Measurements from ENCODE around the gene C5orf22.
A peak's percentile ranks its signal among the peaks of the same experiment; 100 is the strongest.
"Not testable (repeated sequence)": the region's sequence is repeated elsewhere in the genome, so short reads cannot be mapped to it uniquely, and the experiment has no call there.

The C5orf22 gene

DNA sequence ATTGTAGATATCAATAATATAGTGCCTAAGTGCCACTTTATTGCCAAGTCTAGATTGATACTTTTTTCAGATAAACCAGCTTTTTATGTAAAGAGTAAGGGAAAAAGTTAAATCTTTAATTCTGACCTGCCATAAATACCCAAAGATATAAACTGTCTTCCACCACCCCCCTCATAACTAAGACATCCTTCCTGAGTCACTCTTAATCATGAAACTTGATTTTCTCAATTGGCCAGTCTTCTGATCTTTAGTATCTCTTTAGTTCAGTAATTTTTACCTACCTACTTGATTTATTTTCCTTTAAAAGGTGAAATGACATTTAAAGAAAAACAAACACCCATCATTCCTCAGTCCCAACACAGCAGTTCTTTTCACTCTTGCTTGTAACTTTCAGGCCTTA, 21.8 kb downstream of the C5orf22 start:
- in situ Hi-C loops (cut with HindIII; ENCODE audit: low pct_ligation_motif_present, low sequenced_read_pairs) = no loop called here
- H3K4me3 ChIP-seq (ENCODE audit: low read depth, low read length) = no peak overlapping the region
- TF ChIP-seq, protein P1, sequence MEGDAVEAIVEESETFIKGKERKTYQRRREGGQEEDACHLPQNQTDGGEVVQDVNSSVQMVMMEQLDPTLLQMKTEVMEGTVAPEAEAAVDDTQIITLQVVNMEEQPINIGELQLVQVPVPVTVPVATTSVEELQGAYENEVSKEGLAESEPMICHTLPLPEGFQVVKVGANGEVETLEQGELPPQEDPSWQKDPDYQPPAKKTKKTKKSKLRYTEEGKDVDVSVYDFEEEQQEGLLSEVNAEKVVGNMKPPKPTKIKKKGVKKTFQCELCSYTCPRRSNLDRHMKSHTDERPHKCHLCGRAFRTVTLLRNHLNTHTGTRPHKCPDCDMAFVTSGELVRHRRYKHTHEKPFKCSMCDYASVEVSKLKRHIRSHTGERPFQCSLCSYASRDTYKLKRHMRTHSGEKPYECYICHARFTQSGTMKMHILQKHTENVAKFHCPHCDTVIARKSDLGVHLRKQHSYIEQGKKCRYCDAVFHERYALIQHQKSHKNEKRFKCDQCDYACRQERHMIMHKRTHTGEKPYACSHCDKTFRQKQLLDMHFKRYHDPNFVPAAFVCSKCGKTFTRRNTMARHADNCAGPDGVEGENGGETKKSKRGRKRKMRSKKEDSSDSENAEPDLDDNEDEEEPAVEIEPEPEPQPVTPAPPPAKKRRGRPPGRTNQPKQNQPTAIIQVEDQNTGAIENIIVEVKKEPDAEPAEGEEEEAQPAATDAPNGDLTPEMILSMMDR (IDR thresholded peaks at IDR 0.05; ENCODE audit: low read depth, low read length, missing control alignments) = no peak
- DNase-seq = no peak
- H3K27me3 ChIP-seq (replicated peaks) = no peaks in the 10 kb centered on the region
- peaks cover 23% of the 10 kb centered on the region for H3K36me3 ChIP-seq (replicated peaks)
- H3K27ac ChIP-seq = peak overlapping the region; percentile 48

DNA sequence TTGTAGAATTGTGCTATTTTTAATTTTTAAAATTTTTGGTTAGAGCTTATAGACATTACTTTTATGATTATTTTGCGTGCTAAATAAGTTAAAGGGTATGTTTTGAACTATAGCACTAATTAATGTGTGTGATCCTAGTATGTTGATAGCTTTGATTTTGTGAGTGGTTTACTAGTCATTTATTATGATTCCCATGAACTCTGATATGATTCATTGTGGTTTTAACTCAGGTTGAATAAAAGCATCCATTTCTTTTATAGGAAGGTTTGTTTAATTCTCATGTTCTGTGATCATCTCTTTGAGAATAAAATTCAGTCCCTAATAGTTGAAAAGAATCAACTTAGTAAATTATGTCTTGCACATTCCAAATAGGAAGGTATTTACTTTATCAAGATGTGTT, 22.5 kb downstream of the C5orf22 start:
- DNase-seq = no peak
- Histone ChIP-seq H3K36me3 (replicated peaks) (peaks cover 20% of the 10 kb centered on the region), H3K27ac (peak overlapping the region; percentile 48), H3K27me3 (replicated peaks) (no peaks in the 10 kb centered on the region), H3K4me3 (ENCODE audit: low read depth, low read length) (no peak overlapping the region)
- in situ Hi-C loops (cut with HindIII; ENCODE audit: low pct_ligation_motif_present, low sequenced_read_pairs) = no loop called here
- TF ChIP-seq, protein P1 (IDR thresholded peaks at IDR 0.05; ENCODE audit: low read depth, low read length, missing control alignments) = no peak

DNA sequence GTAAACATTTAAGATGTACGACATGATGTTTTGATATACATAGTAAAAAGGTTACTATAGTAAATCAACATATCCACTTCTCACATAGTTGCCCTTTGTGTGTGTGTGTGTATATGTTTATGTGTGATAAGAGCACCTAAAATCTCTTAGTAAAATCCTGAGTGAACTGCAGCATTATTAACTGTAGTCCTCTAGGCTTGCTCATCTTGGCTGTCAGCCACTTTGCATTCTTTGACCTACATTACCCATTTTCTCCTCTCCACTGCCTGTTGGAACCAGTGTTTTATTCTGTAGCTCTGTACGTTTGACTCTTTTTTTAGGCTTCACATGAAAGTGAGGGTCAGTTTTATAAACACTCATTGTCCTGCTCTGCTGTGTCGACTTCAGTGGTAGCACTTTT, 24.4 kb downstream of the C5orf22 start:
- Histone ChIP-seq H3K36me3 (replicated peaks) (peaks cover 16% of the 10 kb centered on the region), H3K27me3 (replicated peaks) (no peaks in the 10 kb centered on the region), H3K27ac (no peak overlapping the region), H3K4me3 (ENCODE audit: low read depth, low read length) (no peak overlapping the region)
- TF ChIP-seq, protein P1 (IDR thresholded peaks at IDR 0.05; ENCODE audit: low read depth, low read length, missing control alignments) = no peak
- no peak for DNase-seq
- in situ Hi-C loops (cut with HindIII; ENCODE audit: low pct_ligation_motif_present, low sequenced_read_pairs) = no loop called here

DNA sequence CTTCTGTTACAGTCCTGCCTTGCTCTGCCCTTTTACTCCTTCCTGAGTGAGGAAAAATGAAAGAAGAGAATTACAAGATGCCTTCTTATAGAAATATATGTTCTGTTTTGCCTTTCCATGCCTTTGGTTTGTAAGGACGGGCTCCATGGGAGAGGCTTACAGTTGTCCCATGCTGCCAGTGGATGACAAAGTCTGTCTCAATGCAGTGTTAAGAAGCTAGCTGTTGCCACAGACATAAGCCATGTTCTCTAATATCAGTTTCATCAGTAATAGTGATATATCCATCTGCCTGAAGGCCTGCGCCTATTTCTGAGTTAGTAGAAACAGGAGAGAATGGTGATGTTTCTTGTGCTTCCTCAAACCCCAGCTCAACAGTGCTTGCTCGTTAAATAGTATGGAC, 27.8 kb downstream of the C5orf22 start:
- Histone ChIP-seq H3K27me3 (replicated peaks) (no peaks in the 10 kb centered on the region), H3K27ac (no peak overlapping the region), H3K36me3 (replicated peaks) (peaks cover 3% of the 10 kb centered on the region), H3K4me3 (ENCODE audit: low read depth, low read length) (no peak overlapping the region)
- DNase-seq = no peak
- in situ Hi-C loops (cut with HindIII; ENCODE audit: low pct_ligation_motif_present, low sequenced_read_pairs) = no loop called here
- TF ChIP-seq, protein P1 (IDR thresholded peaks at IDR 0.05; ENCODE audit: low read depth, low read length, missing control alignments) = no peak

DNA sequence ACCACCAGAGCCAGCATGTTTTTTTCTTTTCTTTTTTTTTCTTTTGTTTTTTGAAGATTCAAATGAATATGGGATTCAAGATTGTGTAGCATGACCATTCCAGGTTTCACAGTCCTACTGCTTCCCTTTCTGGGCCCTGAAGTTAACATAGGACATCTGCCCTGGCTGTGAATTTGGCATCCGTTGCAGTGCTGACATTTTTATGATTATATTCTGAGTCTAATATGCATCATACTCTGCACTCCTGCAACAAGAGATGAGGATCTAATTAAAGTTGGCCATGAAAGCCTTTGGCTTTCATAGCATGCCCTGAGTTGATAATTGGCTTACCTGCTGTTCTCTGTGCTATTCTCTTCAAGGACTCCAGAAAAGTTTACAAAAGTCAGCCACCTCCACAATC, 29.8 kb downstream of the C5orf22 start:
- no peak for DNase-seq
- Histone ChIP-seq H3K36me3 (replicated peaks) (no peaks in the 10 kb centered on the region), H3K4me3 (ENCODE audit: low read depth, low read length) (no peak overlapping the region), H3K27me3 (replicated peaks) (no peaks in the 10 kb centered on the region), H3K27ac (no peak overlapping the region)
- in situ Hi-C loops (cut with HindIII; ENCODE audit: low pct_ligation_motif_present, low sequenced_read_pairs) = no loop called here
- TF ChIP-seq, protein P1 (IDR thresholded peaks at IDR 0.05; ENCODE audit: low read depth, low read length, missing control alignments) = no peak

DNA sequence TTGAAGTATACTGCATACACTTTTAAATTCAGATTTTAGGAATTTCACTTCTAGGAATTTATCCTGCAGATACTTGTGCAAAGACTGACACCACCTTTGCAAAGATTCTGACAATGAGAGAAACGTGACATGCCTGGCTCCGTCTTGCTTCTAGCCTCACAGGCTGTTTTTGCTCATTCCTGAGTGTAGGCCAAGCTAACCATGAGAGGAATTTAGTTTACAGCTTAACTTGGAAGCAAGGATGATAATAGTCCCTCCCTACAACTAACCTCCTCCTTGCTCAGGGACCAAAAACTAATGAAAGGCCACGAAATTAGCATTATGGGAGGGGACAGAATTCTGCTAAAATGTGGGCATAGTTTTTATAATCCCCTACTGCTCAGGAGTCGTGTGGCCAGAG, 31.1 kb downstream of the C5orf22 start:
- Histone ChIP-seq H3K27me3 (replicated peaks) (no peaks in the 10 kb centered on the region), H3K27ac (no peak overlapping the region), H3K36me3 (replicated peaks) (no peaks in the 10 kb centered on the region), H3K4me3 (ENCODE audit: low read depth, low read length) (no peak overlapping the region)
- DNase-seq = no peak
- in situ Hi-C loops (cut with HindIII; ENCODE audit: low pct_ligation_motif_present, low sequenced_read_pairs) = no loop called here
- TF ChIP-seq, protein P1 (IDR thresholded peaks at IDR 0.05; ENCODE audit: low read depth, low read length, missing control alignments) = no peak

DNA sequence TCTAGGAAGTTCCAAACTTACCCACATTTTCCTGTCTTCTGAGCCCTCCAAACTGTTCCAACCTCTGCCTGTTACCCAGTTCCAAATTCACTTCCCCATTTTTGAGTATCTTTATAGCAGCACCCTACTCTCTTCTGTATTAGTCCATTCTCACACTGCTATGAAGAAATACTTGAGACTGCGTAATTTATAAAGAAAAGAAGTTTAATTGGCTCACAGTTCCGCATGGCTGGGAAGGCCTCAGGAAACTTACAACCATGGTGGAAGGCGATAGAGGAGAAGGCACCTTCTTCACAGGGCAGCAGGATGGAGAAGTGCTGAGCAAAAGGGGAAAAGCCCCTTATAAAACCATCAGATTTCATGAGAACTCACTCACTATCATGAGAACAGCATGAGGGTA, 34.3 kb downstream of the C5orf22 start:
- H3K27ac ChIP-seq; H3K36me3 ChIP-seq (replicated peaks); in situ Hi-C loops (cut with HindIII; ENCODE audit: low pct_ligation_motif_present, low sequenced_read_pairs); H3K27me3 ChIP-seq (replicated peaks); H3K4me3 ChIP-seq (ENCODE audit: low read depth, low read length); DNase-seq: not testable (repeated sequence)
